OCI-LY3 (cell line): ENCODE data around the gene SCLY.

ENCODE experiments used
- H2AFZ ChIP-seq: fragments of 200-600, 300-600 bp; shearing (Covaris generic); 2 replicates; pipeline ENCODE4 v1.6.0; 2014; ENCODE audit warnings: antibody characterized with exemption, low read depth, low read length
- H3K27ac ChIP-seq: fragments of 200-600, 300-600 bp; sonication (generic); 2 replicates; pipeline ENCODE4 v1.5.1; 2014; ENCODE audit warnings: mild to moderate bottlenecking, low read length, moderate library complexity, mixed read lengths
- H3K27me3 ChIP-seq: fragments of 200-600, 300-600 bp; sonication (generic); 2 replicates; pipeline ENCODE4 v1.6.1; 2014; ENCODE audit warnings: low read depth, low read length, mixed read lengths
- H3K36me3 ChIP-seq: fragments of 200-600, 300-600 bp; sonication (generic); replicated peaks from 2 replicates; pipeline ENCODE3; 2014; ENCODE audit warnings: low read depth, low read length, mixed read lengths
- H3K4me1 ChIP-seq: fragments of 300-600, 200-600 bp; sonication (generic); 2 replicates; pipeline ENCODE4 v1.6.1; 2014; ENCODE audit warnings: low read length, mixed read lengths
- H3K4me2 ChIP-seq: fragments of 200-600, 300-600 bp; sonication (generic); 2 replicates; pipeline ENCODE4 v1.6.1; 2014; ENCODE audit warnings: low read length, mixed read lengths
- H3K4me3 ChIP-seq: fragments of 300-600, 200-600 bp; sonication (generic); 2 replicates; pipeline ENCODE4 v1.5.1; 2014; ENCODE audit warnings: antibody characterized with exemption, mild to moderate bottlenecking, low read length, moderate library complexity
- H3K79me2 ChIP-seq: fragments of 300-600, 200-600 bp; shearing (Covaris generic); 2 replicates; pipeline ENCODE4 v1.6.1; 2014; ENCODE audit warnings: mild to moderate bottlenecking, low read length, mixed read lengths
- H3K9ac ChIP-seq: fragments of 300-600, 200-600 bp; shearing (Covaris generic); 2 replicates; pipeline ENCODE4 v1.6.0; 2014; ENCODE audit warnings: mild to moderate bottlenecking, low read length, moderate library complexity
- H3K9me3 ChIP-seq: fragments of 200-600, 300-600 bp; shearing (Covaris generic); 2 replicates; pipeline ENCODE4 v1.6.1; 2014; ENCODE audit warnings: low read length, mixed read lengths; ENCODE audit not compliant: insufficient read depth
- H4K20me1 ChIP-seq: fragments of 200-600, 300-600 bp; sonication (generic); 2 replicates; pipeline ENCODE4 v1.6.1; 2016; ENCODE audit warnings: low read length, mixed read lengths; ENCODE audit not compliant: insufficient read depth
- CTCF ChIP-seq: fragments of 200-600, 300-600 bp; sonication (generic); IDR thresholded peaks from 2 replicates; pipeline ENCODE4 v1.5.1; 2014; ENCODE audit warnings: antibody characterized with exemption, low read length, low read depth
- EZH2phosphoT487 ChIP-seq: fragments of 200-600 bp; shearing (Covaris generic); IDR thresholded peaks from 2 replicates; pipeline ENCODE4 v1.6.1; 2018; ENCODE audit warnings: antibody characterized with exemption, mixed run types, low read depth

SCLY gene

GRCh38 chr2:238023608-238024007, 37.2 kb upstream of the SCLY start:
- Histone ChIP-seq H4K20me1 (no peaks in the 10 kb centered on the region), H3K4me2 (no peak overlapping the region), H3K9ac (no peak overlapping the region), H3K79me2 (no peaks in the 10 kb centered on the region), H3K27ac (no peak overlapping the region), H3K27me3 (no peaks in the 10 kb centered on the region), H3K9me3 (no peaks in the 10 kb centered on the region), H3K4me3 (no peak overlapping the region), H3K36me3 (no peaks in the 10 kb centered on the region), H2AFZ (no peak overlapping the region), H3K4me1 (no peaks in the 10 kb centered on the region)
- TF ChIP-seq EZH2phosphoT487 (no peak), CTCF (no peak)

DNA sequence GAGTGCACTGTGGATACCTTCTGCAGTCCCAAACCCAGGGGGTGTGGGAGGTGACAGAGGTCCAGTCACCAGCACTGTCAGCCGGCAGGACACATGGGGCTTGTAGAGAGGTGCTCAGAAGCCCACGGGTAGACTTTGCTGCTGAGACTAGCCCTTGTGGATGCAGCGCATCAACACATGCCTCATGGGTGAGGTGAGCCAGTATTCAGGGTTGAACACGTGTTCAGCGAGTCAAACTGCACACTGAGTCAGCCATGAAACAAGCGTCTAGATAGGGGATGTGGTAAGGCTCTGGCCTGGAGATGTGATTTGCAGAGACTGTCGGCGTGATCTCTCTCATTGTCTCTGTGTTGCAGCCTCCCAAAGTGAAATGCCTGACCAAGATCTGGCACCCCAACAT, 35.8 kb upstream of the SCLY start:
- Histone ChIP-seq H3K27me3 (no peaks in the 10 kb centered on the region), H3K4me1 (no peaks in the 10 kb centered on the region), H3K27ac (no peak overlapping the region), H3K9me3 (no peaks in the 10 kb centered on the region), H3K4me2 (no peak overlapping the region), H3K36me3 (no peaks in the 10 kb centered on the region), H2AFZ (no peak overlapping the region), H3K79me2 (no peaks in the 10 kb centered on the region), H4K20me1 (no peaks in the 10 kb centered on the region), H3K9ac (no peak overlapping the region), H3K4me3 (no peak overlapping the region)
- TF ChIP-seq EZH2phosphoT487: no peak
- TF ChIP-seq CTCF: no peak

- no peaks in the 10 kb centered on the region for H3K27me3 ChIP-seq
- TF ChIP-seq CTCF (no peak), EZH2phosphoT487 (no peak)
These were observed 35.0 kb upstream of the SCLY start for GRCh38 chr2:238025741-238026360.

GRCh38 chr2:238027058-238027457, 33.7 kb upstream of the SCLY start:
- Histone ChIP-seq H3K79me2 (no peaks in the 10 kb centered on the region), H3K4me3 (no peak overlapping the region), H2AFZ (no peak overlapping the region), H3K27ac (no peak overlapping the region), H3K4me2 (no peak overlapping the region), H3K4me1 (no peaks in the 10 kb centered on the region), H3K36me3 (no peaks in the 10 kb centered on the region), H3K9me3 (no peaks in the 10 kb centered on the region), H4K20me1 (no peaks in the 10 kb centered on the region), H3K9ac (no peak overlapping the region), H3K27me3 (no peaks in the 10 kb centered on the region)
- TF ChIP-seq EZH2phosphoT487 (no peak), CTCF (no peak)

More at GRCh38 chr2:238025741-238026360, 35.0 kb upstream of the SCLY start:
- no peaks in the 10 kb centered on the region for H4K20me1 ChIP-seq
- no peak overlapping the region for H2AFZ ChIP-seq
- no peaks in the 10 kb centered on the region for H3K9me3 ChIP-seq
- no peak overlapping the region for H3K9ac ChIP-seq
- H3K27ac ChIP-seq: no peak overlapping the region
- H3K4me2 ChIP-seq: no peak overlapping the region
- H3K79me2 ChIP-seq: no peaks in the 10 kb centered on the region
- no peaks in the 10 kb centered on the region for H3K4me1 ChIP-seq
- no peak overlapping the region for H3K4me3 ChIP-seq
- H3K36me3 ChIP-seq: no peaks in the 10 kb centered on the region
